H1 (cell line): Measurements from ENCODE around the gene DIP2C. TPM values are rescaled to one million over a fixed set of nuclear protein-coding genes. Genes with fewer than 3 reads are reported as not detected.

Experiments used
- CTCF ChIA-PET: fragments of 300-600 bp; sonication (Branson Sonifier 250); formaldehyde crosslinking; loops from one replicate; lab custom pipeline; 2021; ENCODE audit not compliant: partially characterized antibody; lab: Charles Lee
- POLR2A ChIA-PET: fragments of 300-600 bp; sonication (Branson Sonifier 250); formaldehyde crosslinking; loops from one replicate; lab custom pipeline; 2021; ENCODE audit warnings: inconsistent platforms; ENCODE audit not compliant: partially characterized antibody; lab: Charles Lee
- DNase-seq, 2 experiments: peaks; one replicate each; pipeline versions ENCODE4 v3.0.0 to v3.0.0-alpha.2; 2010 to 2022; ENCODE audit warnings: low spot score in 2 of 2, low read depth in 1 of 2, mixed read lengths in 1 of 2
- FAIRE-seq: peaks from 2 replicates; lab custom pipeline; 2011; peaks lifted over from hg19 to GRCh38; lab: Jason Lieb, UNC
- H2AFZ ChIP-seq: 2 replicates; pipeline ENCODE4 v1.8.1; 2012; ENCODE audit warnings: low read length, inconsistent platforms
- H2AK5ac ChIP-seq: 2 replicates; pipeline ENCODE4 v1.6.1; 2013; ENCODE audit warnings: low read depth, low read length
- H2BK120ac ChIP-seq: replicated peaks from 2 replicates; pipeline ENCODE3; 2013; ENCODE audit warnings: low read depth, low read length, inconsistent platforms
- H2BK12ac ChIP-seq: 2 replicates; pipeline ENCODE4 v1.6.1; 2013; ENCODE audit warnings: low read depth, low read length
- H2BK15ac ChIP-seq: 2 replicates; pipeline ENCODE4 v1.6.1; 2013; ENCODE audit warnings: low read length
- H2BK20ac ChIP-seq: 2 replicates; pipeline ENCODE4 v1.6.1; 2013; ENCODE audit warnings: low read length
- H2BK5ac ChIP-seq: 2 replicates; pipeline ENCODE4 v1.6.1; 2013; ENCODE audit warnings: low read depth, low read length
- H3K14ac ChIP-seq: 2 replicates; pipeline ENCODE4 v1.6.1; 2013; ENCODE audit warnings: inconsistent platforms; ENCODE audit not compliant: insufficient read length
- H3K18ac ChIP-seq: 2 replicates; pipeline ENCODE4 v1.6.1; 2013; ENCODE audit warnings: low read length; ENCODE audit errors: extremely low read depth
- H3K23ac ChIP-seq: 2 replicates; pipeline ENCODE4 v1.6.1; 2013; ENCODE audit warnings: inconsistent platforms; ENCODE audit not compliant: insufficient read length
- H3K23me2 ChIP-seq: 2 replicates; pipeline ENCODE4 v1.6.1; 2013; ENCODE audit warnings: low read depth, low read length
- H3K27ac ChIP-seq: 2 replicates; pipeline ENCODE4 v1.6.1; 2011; ENCODE audit warnings: low read depth, low read length, inconsistent platforms
- H3K27me3 ChIP-seq, 4 experiments: replicated peaks in 1 of 4; 1 replicate in 1 of 4; 2 replicates in 3 of 4; pipeline versions ENCODE4 v1.6.1 to v1.8.1; 2011 to 2013; ENCODE audit warnings: low read length in 3 of 4, mild to moderate bottlenecking in 3 of 4, inconsistent platforms in 2 of 4, mixed read lengths in 2 of 4, moderate library complexity in 1 of 4; ENCODE audit not compliant: control insufficient read depth in 3 of 4, insufficient read depth in 3 of 4; ENCODE audit errors: extremely low read depth in 1 of 4
- H3K36me3 ChIP-seq, 4 experiments: 2 replicates each; pipeline versions ENCODE4 v1.6.1 to v1.8.1; 2011 to 2013; ENCODE audit warnings: mild to moderate bottlenecking in 4 of 4, low read length in 3 of 4, moderate library complexity in 2 of 4, control low read depth in 1 of 4, inconsistent platforms in 1 of 4; ENCODE audit not compliant: insufficient read depth in 4 of 4, control insufficient read depth in 2 of 4
- H3K4ac ChIP-seq: replicated peaks from 2 replicates; pipeline ENCODE3; 2013; ENCODE audit warnings: low read length, low read depth, mixed read lengths, inconsistent platforms; ENCODE audit not compliant: insufficient read length
- H3K4me1 ChIP-seq, 4 experiments: replicated peaks in 1 of 4; 1 replicate in 1 of 4; 2 replicates in 3 of 4; pipeline versions ENCODE4 v1.6.1 to v1.8.1; 2011 to 2013; ENCODE audit warnings: low read length in 3 of 4, inconsistent platforms in 2 of 4, mixed read lengths in 1 of 4; ENCODE audit not compliant: insufficient read depth in 4 of 4, control insufficient read depth in 3 of 4
- H3K4me2 ChIP-seq, 2 experiments: 2 replicates each; pipeline versions ENCODE4 v1.6.1 to v1.8.1; 2011 to 2013; ENCODE audit warnings: low read depth in 2 of 2, low read length in 2 of 2, control low read depth in 1 of 2, inconsistent platforms in 1 of 2, mild to moderate bottlenecking in 1 of 2; ENCODE audit not compliant: insufficient read depth in 1 of 2
- H3K4me3 ChIP-seq, 4 experiments: fragments of 200-600, 300-600 bp in 1 of 4; sonication (generic), shearing (Covaris generic), sonication (Bioruptor Twin) in 1 of 4; 2 replicates each; pipeline versions ENCODE4 v1.5.1 to v1.8.1; 2011 to 2016; ENCODE audit warnings: low read length in 4 of 4, low read depth in 3 of 4, control low read depth in 2 of 4, inconsistent platforms in 2 of 4, mild to moderate bottlenecking in 2 of 4, mixed read lengths in 1 of 4, moderate library complexity in 1 of 4; ENCODE audit not compliant: insufficient read depth in 2 of 4; ENCODE audit errors: extremely low read depth in 1 of 4
- H3K56ac ChIP-seq: replicated peaks from 2 replicates; pipeline ENCODE3; 2013; ENCODE audit warnings: low read depth, mild to moderate bottlenecking, mixed read lengths, low read length, inconsistent platforms; ENCODE audit not compliant: insufficient read length
- H3K79me1 ChIP-seq: 2 replicates; pipeline ENCODE4 v1.6.1; 2013; ENCODE audit warnings: low read depth, low read length, control low read depth
- H3K79me2 ChIP-seq, 2 experiments: 2 replicates each; pipeline versions ENCODE4 v1.6.1 to v1.8.1; 2012 to 2013; ENCODE audit warnings: low read length in 2 of 2, mild to moderate bottlenecking in 2 of 2, inconsistent platforms in 1 of 2; ENCODE audit not compliant: insufficient read depth in 2 of 2, control insufficient read depth in 1 of 2
- H3K9ac ChIP-seq, 4 experiments: replicated peaks in 1 of 4; 1 replicate in 1 of 4; 2 replicates in 3 of 4; pipeline versions ENCODE4 v1.6.1 to v1.8.1; 2011 to 2013; ENCODE audit warnings: low read depth in 3 of 4, low read length in 3 of 4, control low read depth in 2 of 4, mild to moderate bottlenecking in 2 of 4, moderate library complexity in 2 of 4, inconsistent platforms in 1 of 4; ENCODE audit errors: extremely low read depth in 1 of 4
- H3K9me3 ChIP-seq, 2 experiments: 2 replicates each; pipeline versions ENCODE4 v1.6.1 to v1.8.1; 2012 to 2013; ENCODE audit warnings: mild to moderate bottlenecking in 2 of 2, moderate library complexity in 2 of 2, control low read depth in 1 of 2, inconsistent platforms in 1 of 2, low read depth in 1 of 2, low read length in 1 of 2, mixed read lengths in 1 of 2; ENCODE audit not compliant: insufficient read depth in 2 of 2
- H4K20me1 ChIP-seq, 2 experiments: replicated peaks in 1 of 2; 2 replicates each; pipeline versions ENCODE3 to v1.8.1; 2011 to 2013; ENCODE audit warnings: inconsistent platforms in 2 of 2, low read length in 2 of 2, mild to moderate bottlenecking in 1 of 2; ENCODE audit not compliant: insufficient read depth in 2 of 2, control insufficient read depth in 1 of 2
- H4K5ac ChIP-seq: 2 replicates; pipeline ENCODE4 v1.6.1; 2013; ENCODE audit warnings: low read length, low read depth, mixed read lengths, inconsistent platforms; ENCODE audit not compliant: insufficient read length
- H4K8ac ChIP-seq: 2 replicates; pipeline ENCODE4 v1.8.0; 2013; ENCODE audit warnings: mild to moderate bottlenecking, moderate library complexity, low read length, inconsistent platforms; ENCODE audit not compliant: insufficient read depth; ENCODE audit errors: extremely low read depth
- H4K91ac ChIP-seq: replicated peaks from 2 replicates; pipeline ENCODE3; 2013; ENCODE audit warnings: low read length, mixed read lengths, inconsistent platforms; ENCODE audit not compliant: insufficient read length
- BACH1 ChIP-seq: IDR thresholded peaks from 2 replicates; pipeline ENCODE4 v1.6.1; 2012; ENCODE audit warnings: low read length, improper control_type of control experiment
- NRF1 ChIP-seq: IDR thresholded peaks from 2 replicates; pipeline ENCODE4 v1.6.1; 2011; ENCODE audit warnings: mild to moderate bottlenecking, low read depth, low read length, improper control_type of control experiment
- POLR2AphosphoS5 ChIP-seq: IDR thresholded peaks from 2 replicates; pipeline ENCODE4 v1.6.1; 2011; ENCODE audit warnings: low read depth, low read length
- POU5F1 ChIP-seq: IDR thresholded peaks from 2 replicates; pipeline ENCODE4 v1.6.1; 2011; ENCODE audit warnings: low read depth, mild to moderate bottlenecking, low read length, moderate library complexity
- YY1 ChIP-seq: IDR thresholded peaks from 2 replicates; pipeline ENCODE4 v1.6.1; 2011; ENCODE audit warnings: low read depth, mild to moderate bottlenecking, low read length
- WGBS, 2 experiments: shearing (Covaris generic) in 1 of 2; methylation state at CpG; one replicate each; pipeline versions ENCODE4 v1.1.6 to v1.1.7; 2013 to 2015; ENCODE audit warnings: low lambda C conversion rate in 2 of 2, mixed read lengths in 2 of 2, inconsistent platforms in 1 of 2, low coverage in 1 of 2, missing lambda C conversion rate in 1 of 2; ENCODE audit not compliant: insufficient replicate concordance in 2 of 2, insufficient coverage in 1 of 2, insufficient read length in 1 of 2; ENCODE audit errors: extremely low coverage in 1 of 2, missing lambda C conversion rate in 1 of 2; 5-methylcytosine and 5-hydroxymethylcytosine counted together
- polyA plus RNA-seq, 7 experiments: library from polyadenylated mRNA; depleted of rRNA in 3 of 7; stranded (reverse) in 5 of 7; unstranded in 2 of 7; fragments of >200 nt in 5 of 7; fragments of 200-250 nt in 2 of 7; gene quantifications; 1 replicate in 5 of 7; 2 replicates in 1 of 7; 4 replicates in 1 of 7; pipeline versions ENCODE4 v1.2.1 to v1.2.3, GENCODE V29; 2011 to 2013; ENCODE audit warnings: missing spikeins in 2 of 7, mixed read lengths in 2 of 7
- total RNA-seq: library from RNA; stranded (reverse); fragmentation: NEBNext Ultra II Directional; extraction: Animal tissue kit (Norgen Biotek cat#: 25700); gene quantifications from 2 replicates; pipeline ENCODE4 v1.2.1, GENCODE V29; 2021

Gene DIP2C
- total and polyA plus RNA-seq, 2 of the 8 experiments (the other 6 are each of a cell fraction or from before 2014, with no cell fraction given) = 3.8 to 9.3 TPM

DNA sequence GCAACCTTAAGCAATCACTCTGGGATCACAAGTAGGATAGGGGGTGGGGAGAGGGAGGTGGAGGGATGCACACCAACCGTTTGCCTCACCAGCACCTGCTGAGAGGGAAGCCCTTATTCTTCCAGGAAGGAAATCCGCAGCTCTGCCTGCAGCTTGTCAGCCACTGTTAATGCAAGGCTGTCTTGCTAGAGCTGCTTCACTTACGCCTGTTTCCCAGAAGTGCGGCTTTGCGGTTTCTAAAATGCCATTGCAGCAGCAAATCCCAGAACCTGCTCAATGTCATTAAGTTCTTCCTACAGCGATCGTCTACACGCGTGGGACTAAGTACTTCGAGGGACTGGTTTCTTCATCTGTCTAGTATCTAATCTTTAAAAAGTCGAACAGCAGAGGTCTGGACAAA lies 363.1 kb downstream of the DIP2C start:
- H3K79me1 ChIP-seq = no peaks in the 10 kb centered on the region
- no peak overlapping the region for H3K4me3 ChIP-seq
- no peaks in the 10 kb centered on the region for H3K9me3 ChIP-seq
- H3K27me3 ChIP-seq = no peaks in the 10 kb centered on the region
- H4K20me1 ChIP-seq = peaks cover 0 to 2% of the 10 kb centered on the region in 2 experiments
- H3K56ac ChIP-seq = no peak overlapping the region
- ChIA-PET CTCF (interaction anchor here (0.7 to 2.6 kb wide), 2 partner anchors 11 to 12 kb away, joined by 3 to 7 read pairs; no protein-coding TSS in a partner anchor), POLR2A (interaction anchor here (1.3 kb wide), 1 partner anchor 20 kb away, joined by 3 read pairs; no protein-coding TSS in a partner anchor)
- WGBS, 2 experiments = 89% methylated on average over 11 of the region's 11 CpGs; no CpG with 5 or more reads in 1 of the 2 experiments
- H3K27ac ChIP-seq = no peak overlapping the region
- H2BK20ac ChIP-seq = no peak overlapping the region
- H3K18ac ChIP-seq = no peak overlapping the region
- H3K14ac ChIP-seq = no peak overlapping the region
- no peak overlapping the region for H3K23ac ChIP-seq
- no peak overlapping the region for H2BK15ac ChIP-seq
- H2BK12ac ChIP-seq = no peak overlapping the region
- FAIRE-seq (no peak), DNase-seq (no peak)
- no peaks in the 10 kb centered on the region for H3K79me2 ChIP-seq
- TF ChIP-seq BACH1 (no peak), NRF1 (no peak), YY1 (no peak), POU5F1 (no peak), POLR2AphosphoS5 (no peak)
- H4K91ac ChIP-seq = no peak overlapping the region
- no peak overlapping the region for H2BK5ac ChIP-seq
- H3K23me2 ChIP-seq = no peaks in the 10 kb centered on the region
- no peak overlapping the region for H4K8ac ChIP-seq
- H3K4me1 ChIP-seq = peaks cover 0 to 3% (median 0%) of the 10 kb centered on the region in 4 experiments; a peak in 3 of 7 replicates
- H3K36me3 ChIP-seq = 0 out of 8 replicates have a peak, but pooled peaks cover 0 to 3% (median 0%) of the 10 kb centered on the region in 4 experiments
- no peak overlapping the region for H2BK120ac ChIP-seq
- H3K4me2 ChIP-seq = no peak overlapping the region
- H2AK5ac ChIP-seq = no peak overlapping the region
- H3K4ac ChIP-seq = no peak overlapping the region
- H3K9ac ChIP-seq = no peak overlapping the region
- no peak overlapping the region for H4K5ac ChIP-seq
- no peak overlapping the region for H2AFZ ChIP-seq
